ENCODE data around the gene SLFN5. TPM values are rescaled to one million over a fixed set of nuclear protein-coding genes. Genes with fewer than 3 reads are reported as not detected.
"Not testable (repeated sequence)": the region's sequence is repeated elsewhere in the genome, so short reads cannot be mapped to it uniquely, and the experiment has no call there.

The SLFN5 gene
- total RNA-seq, 1 donor from 2014 or later, result 18.2 TPM

- peaks cover 22% of the 10 kb centered on the region for H3K9me3 Mint-ChIP-seq (ENCODE audit: unreplicated experiment)
- H3K27me3 Mint-ChIP-seq (ENCODE audit: unreplicated experiment), result peaks cover 2% of the 10 kb centered on the region
Observed at GRCh38 chr17:35297666-35298065, 54.8 kb downstream of the SLFN5 start.

DNA sequence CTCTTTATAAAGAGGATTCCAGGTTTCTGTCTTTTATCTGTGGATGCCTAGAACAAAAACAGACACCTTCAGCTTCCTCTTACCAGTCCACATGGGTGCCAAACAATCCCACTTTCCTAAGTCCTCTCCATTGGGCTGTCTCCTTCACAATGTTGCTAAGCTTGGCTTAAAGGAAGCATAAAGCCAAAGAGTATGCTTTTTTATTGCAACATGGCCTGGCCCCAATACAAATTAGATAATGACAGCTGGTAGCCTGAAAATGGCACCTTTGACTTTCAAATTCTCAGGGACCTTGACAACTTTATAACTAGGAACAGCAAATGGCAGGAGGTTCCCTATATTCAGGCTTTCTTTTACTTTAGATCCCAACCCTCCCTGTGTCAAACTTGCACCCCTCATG lies 55.8 kb downstream of the SLFN5 start:
- H3K27me3 Mint-ChIP-seq (ENCODE audit: unreplicated experiment), result peaks cover 3% of the 10 kb centered on the region

More at GRCh38 chr17:35297666-35298065, 54.8 kb downstream of the SLFN5 start:
- peak overlapping the region; percentile 48 for H3K4me3 Mint-ChIP-seq (ENCODE audit: unreplicated experiment)
- DNase-seq (ENCODE audit: low spot score), result no peak
- H3K27ac Mint-ChIP-seq (ENCODE audit: unreplicated experiment), result no peak overlapping the region
- no peaks in the 10 kb centered on the region for H3K4me1 Mint-ChIP-seq (ENCODE audit: unreplicated experiment)
- TF ChIP-seq, protein P1, sequence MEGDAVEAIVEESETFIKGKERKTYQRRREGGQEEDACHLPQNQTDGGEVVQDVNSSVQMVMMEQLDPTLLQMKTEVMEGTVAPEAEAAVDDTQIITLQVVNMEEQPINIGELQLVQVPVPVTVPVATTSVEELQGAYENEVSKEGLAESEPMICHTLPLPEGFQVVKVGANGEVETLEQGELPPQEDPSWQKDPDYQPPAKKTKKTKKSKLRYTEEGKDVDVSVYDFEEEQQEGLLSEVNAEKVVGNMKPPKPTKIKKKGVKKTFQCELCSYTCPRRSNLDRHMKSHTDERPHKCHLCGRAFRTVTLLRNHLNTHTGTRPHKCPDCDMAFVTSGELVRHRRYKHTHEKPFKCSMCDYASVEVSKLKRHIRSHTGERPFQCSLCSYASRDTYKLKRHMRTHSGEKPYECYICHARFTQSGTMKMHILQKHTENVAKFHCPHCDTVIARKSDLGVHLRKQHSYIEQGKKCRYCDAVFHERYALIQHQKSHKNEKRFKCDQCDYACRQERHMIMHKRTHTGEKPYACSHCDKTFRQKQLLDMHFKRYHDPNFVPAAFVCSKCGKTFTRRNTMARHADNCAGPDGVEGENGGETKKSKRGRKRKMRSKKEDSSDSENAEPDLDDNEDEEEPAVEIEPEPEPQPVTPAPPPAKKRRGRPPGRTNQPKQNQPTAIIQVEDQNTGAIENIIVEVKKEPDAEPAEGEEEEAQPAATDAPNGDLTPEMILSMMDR (IDR thresholded peaks at IDR 0.05; ENCODE audit: unreplicated experiment), result no peak
- peaks cover 10% of the 10 kb centered on the region for H3K36me3 Mint-ChIP-seq (ENCODE audit: low read depth, unreplicated experiment)

DNA sequence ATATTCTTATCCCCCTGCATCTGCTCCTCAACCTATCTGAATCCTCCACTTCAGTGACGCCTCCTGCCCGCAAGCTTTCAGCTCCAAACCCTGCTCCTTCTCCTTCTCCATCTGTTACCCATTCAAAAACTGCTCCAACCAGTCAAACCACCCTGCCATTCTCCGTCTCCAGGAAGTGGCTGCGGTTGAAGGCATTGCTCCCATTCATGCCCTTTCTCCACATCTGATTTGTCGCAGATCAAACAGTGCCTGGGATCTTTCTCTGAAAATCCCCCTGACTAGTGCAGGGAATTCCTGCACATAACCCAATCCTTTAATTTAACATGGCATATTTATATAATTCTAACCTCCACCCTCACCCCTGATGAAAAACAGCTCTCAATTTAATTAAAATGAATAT lies 56.3 kb downstream of the SLFN5 start:
- Mint-ChIP-seq H3K36me3 (ENCODE audit: low read depth, unreplicated experiment) (peaks cover 10% of the 10 kb centered on the region), H3K27ac (ENCODE audit: unreplicated experiment) (no peak overlapping the region), H3K4me1 (ENCODE audit: unreplicated experiment) (no peaks in the 10 kb centered on the region), H3K27me3 (ENCODE audit: unreplicated experiment) (peaks cover 6% of the 10 kb centered on the region), H3K4me3 (ENCODE audit: unreplicated experiment) (no peak overlapping the region), H3K9me3 (ENCODE audit: unreplicated experiment) (peaks cover 26% of the 10 kb centered on the region)
- no peak for DNase-seq (ENCODE audit: low spot score)
- TF ChIP-seq, protein P1 (IDR thresholded peaks at IDR 0.05; ENCODE audit: unreplicated experiment), result no peak

More for the DNA sequence above, 55.8 kb downstream of the SLFN5 start:
- no peak for DNase-seq (ENCODE audit: low spot score)
- Mint-ChIP-seq H3K9me3 (ENCODE audit: unreplicated experiment) (peaks cover 24% of the 10 kb centered on the region), H3K36me3 (ENCODE audit: low read depth, unreplicated experiment) (peaks cover 10% of the 10 kb centered on the region), H3K27ac (ENCODE audit: unreplicated experiment) (no peak overlapping the region), H3K4me1 (ENCODE audit: unreplicated experiment) (no peaks in the 10 kb centered on the region), H3K4me3 (ENCODE audit: unreplicated experiment) (peak overlapping the region; percentile 35)
- TF ChIP-seq, protein P1 (IDR thresholded peaks at IDR 0.05; ENCODE audit: unreplicated experiment), result no peak

DNA sequence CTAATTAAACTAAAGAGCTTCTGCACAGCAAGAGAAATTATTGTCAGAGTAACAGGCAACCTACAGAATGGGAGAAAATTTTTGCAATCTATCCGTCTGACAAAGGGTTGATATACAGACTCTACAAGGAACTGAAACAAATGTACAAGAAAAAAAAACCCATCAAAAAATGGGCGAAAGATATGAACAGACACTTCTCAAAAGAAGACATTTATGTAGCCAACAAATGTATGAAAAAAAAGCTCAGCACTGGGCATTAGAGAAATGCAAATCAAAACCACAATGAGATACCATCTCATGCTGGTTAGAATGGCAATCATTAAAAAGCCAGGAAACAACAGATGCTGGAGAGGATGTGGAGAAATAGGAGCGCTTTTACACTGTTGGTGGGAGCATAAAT lies 66.5 kb downstream of the SLFN5 start:
- H3K36me3 Mint-ChIP-seq (ENCODE audit: low read depth, unreplicated experiment); H3K27ac Mint-ChIP-seq (ENCODE audit: unreplicated experiment); H3K27me3 Mint-ChIP-seq (ENCODE audit: unreplicated experiment); H3K4me3 Mint-ChIP-seq (ENCODE audit: unreplicated experiment); H3K9me3 Mint-ChIP-seq (ENCODE audit: unreplicated experiment); DNase-seq (ENCODE audit: low spot score); H3K4me1 Mint-ChIP-seq (ENCODE audit: unreplicated experiment): not testable (repeated sequence)

GRCh38 chr17:35312346-35312745 lies 69.5 kb downstream of the SLFN5 start:
- H3K9me3 Mint-ChIP-seq (ENCODE audit: unreplicated experiment), result no peaks in the 10 kb centered on the region
- no peak overlapping the region for H3K27ac Mint-ChIP-seq (ENCODE audit: unreplicated experiment)
- TF ChIP-seq, protein P1 (IDR thresholded peaks at IDR 0.05; ENCODE audit: unreplicated experiment), result no peak
- peaks cover 8% of the 10 kb centered on the region for H3K4me1 Mint-ChIP-seq (ENCODE audit: unreplicated experiment)
- H3K27me3 Mint-ChIP-seq (ENCODE audit: unreplicated experiment), result peaks cover 8% of the 10 kb centered on the region
- no peaks in the 10 kb centered on the region for H3K36me3 Mint-ChIP-seq (ENCODE audit: low read depth, unreplicated experiment)
- no peak for DNase-seq (ENCODE audit: low spot score)
- no peak overlapping the region for H3K4me3 Mint-ChIP-seq (ENCODE audit: unreplicated experiment)
